ENCODE data around the gene CES4A. TPM values are rescaled to one million over a fixed set of nuclear protein-coding genes. Genes with fewer than 3 reads are reported as not detected.
A peak's percentile ranks its signal among the peaks of the same experiment; 100 is the strongest.
"Not testable (repeated sequence)": the region's sequence is repeated elsewhere in the genome, so short reads cannot be mapped to it uniquely, and the experiment has no call there.

CES4A gene
- total and polyA plus RNA-seq, 5 donors = 10.3 to 21.5 (median 11.6) TPM

GRCh38 chr16:66972983-66973382, 15.4 kb upstream of the CES4A start:
- WGBS = 58% methylated on average over 9 of the region's 9 CpGs

GRCh38 chr16:66973716-66974115, 14.7 kb upstream of the CES4A start:
- intact Hi-C loops (cut with DNase I) = no loop called here
- 77% methylated on average over 6 of the region's 6 CpGs for WGBS
- Histone ChIP-seq H3K27ac (ENCODE audit: low read length) (no peak overlapping the region), H3K4me3 (ENCODE audit: low read length) (no peak overlapping the region), H3K27me3 (ENCODE audit: control insufficient read depth, insufficient read depth) (no peaks in the 10 kb centered on the region), H3K4me1 (ENCODE audit: control insufficient read depth, insufficient read depth, low read length) (no peaks in the 10 kb centered on the region), H3K9me3 (ENCODE audit: control insufficient read depth, low read length) (no peaks in the 10 kb centered on the region)
- DNase-seq = no peak
- no peak for ATAC-seq

More at GRCh38 chr16:66972983-66973382, 15.4 kb upstream of the CES4A start:
- ATAC-seq (no peak), DNase-seq (peak in 1 of 3 donors; percentile 16)
- intact Hi-C loops (cut with DNase I) = no loop called here
- Histone ChIP-seq H3K4me1 (ENCODE audit: control insufficient read depth, insufficient read depth, low read length) (no peaks in the 10 kb centered on the region), H3K27me3 (ENCODE audit: control insufficient read depth, insufficient read depth) (no peaks in the 10 kb centered on the region), H3K4me3 (ENCODE audit: low read length) (no peak overlapping the region), H3K9me3 (ENCODE audit: control insufficient read depth, low read length) (no peaks in the 10 kb centered on the region), H3K27ac (ENCODE audit: low read length) (no peak overlapping the region)

GRCh38 chr16:66974156-66974931, 14.0 kb upstream of the CES4A start:
- DNase-seq; intact Hi-C loops (cut with DNase I); H3K4me1 ChIP-seq (ENCODE audit: control insufficient read depth, insufficient read depth, low read length); ATAC-seq; H3K27me3 ChIP-seq (ENCODE audit: control insufficient read depth, insufficient read depth); H3K4me3 ChIP-seq (ENCODE audit: low read length); H3K9me3 ChIP-seq (ENCODE audit: control insufficient read depth, low read length); H3K27ac ChIP-seq (ENCODE audit: low read length): not testable (repeated sequence)
- WGBS = 88% methylated on average over 32 of the region's 32 CpGs

GRCh38 chr16:66974932-66975246, 13.5 kb upstream of the CES4A start:
- DNase-seq; H3K4me3 ChIP-seq (ENCODE audit: low read length); H3K9me3 ChIP-seq (ENCODE audit: control insufficient read depth, low read length); H3K27me3 ChIP-seq (ENCODE audit: control insufficient read depth, insufficient read depth); H3K4me1 ChIP-seq (ENCODE audit: control insufficient read depth, insufficient read depth, low read length); ATAC-seq; H3K27ac ChIP-seq (ENCODE audit: low read length): not testable (repeated sequence)
- intact Hi-C loops (cut with DNase I) = loop anchor here in 1 of 4 donors (5.0 kb wide), 1 partner anchor 182 kb away; the partner anchor contains the start of genes FBXL8 and TRADD
- 67% methylated on average over 11 of the region's 11 CpGs for WGBS

- Histone ChIP-seq H3K27me3 (ENCODE audit: control insufficient read depth, insufficient read depth) (no peaks in the 10 kb centered on the region), H3K4me3 (ENCODE audit: low read length) (no peak overlapping the region), H3K27ac (ENCODE audit: low read length) (no peak overlapping the region), H3K4me1 (ENCODE audit: control insufficient read depth, insufficient read depth, low read length) (no peaks in the 10 kb centered on the region), H3K9me3 (ENCODE audit: control insufficient read depth, low read length) (no peaks in the 10 kb centered on the region)
- WGBS = 85% methylated on average over 14 of the region's 14 CpGs
- DNase-seq (no peak), ATAC-seq (no peak)
- intact Hi-C loops (cut with DNase I) = loop anchor here in 1 of 4 donors (5.0 kb wide), 1 partner anchor 182 kb away; the partner anchor contains the start of genes FBXL8 and TRADD
Measured at GRCh38 chr16:66975302-66975893, 13.0 kb upstream of the CES4A start.

- no peaks in the 10 kb centered on the region for H3K4me1 ChIP-seq (ENCODE audit: control insufficient read depth, insufficient read depth, low read length)
- intact Hi-C loops (cut with DNase I) = loop anchor here (2.0 to 5.0 kb wide), 4 partner anchors 174 to 181 kb away; partner anchors contain the start of genes B3GNT9 (in 1 of the 4), FBXL8 (in 1 of the 4) and TRADD (in 1 of the 4)
- no peak overlapping the region for H3K4me3 ChIP-seq (ENCODE audit: low read length)
- ATAC-seq = no peak
- H3K27ac ChIP-seq (ENCODE audit: low read length) = no peak overlapping the region
- no peaks in the 10 kb centered on the region for H3K27me3 ChIP-seq (ENCODE audit: control insufficient read depth, insufficient read depth)
- 62% methylated on average over 13 of the region's 13 CpGs for WGBS
- H3K9me3 ChIP-seq (ENCODE audit: control insufficient read depth, low read length) = no peaks in the 10 kb centered on the region
- DNase-seq = no peak
Measured at GRCh38 chr16:66976746-66977145, 11.6 kb upstream of the CES4A start.

GRCh38 chr16:66977341-66978113, 10.9 kb upstream of the CES4A start:
- no peak overlapping the region for H3K27ac ChIP-seq (ENCODE audit: low read length)
- intact Hi-C loops (cut with DNase I) = loop anchor here (2.0 to 5.0 kb wide), 4 partner anchors 173 to 180 kb away; partner anchors contain the start of genes B3GNT9 (in 1 of the 4), FBXL8 (in 1 of the 4) and TRADD (in 1 of the 4)
- DNase-seq = peak; percentile 88 to 96 (median 95)
- H3K4me3 ChIP-seq (ENCODE audit: low read length) = no peak overlapping the region
- WGBS = 29% methylated on average over 15 of the region's 15 CpGs
- no peaks in the 10 kb centered on the region for H3K9me3 ChIP-seq (ENCODE audit: control insufficient read depth, low read length)
- peak; percentile 93 to 95 for ATAC-seq
- no peaks in the 10 kb centered on the region for H3K4me1 ChIP-seq (ENCODE audit: control insufficient read depth, insufficient read depth, low read length)
- H3K27me3 ChIP-seq (ENCODE audit: control insufficient read depth, insufficient read depth) = no peaks in the 10 kb centered on the region

GRCh38 chr16:66979011-66979717, 9.2 kb upstream of the CES4A start:
- peak; percentile 74 to 76 for ATAC-seq
- intact Hi-C loops (cut with DNase I) = loop anchor here in 1 of 4 donors (5.0 kb wide), 1 partner anchor 178 kb away; the partner anchor contains the start of genes FBXL8 and TRADD
- H3K27ac ChIP-seq (ENCODE audit: low read length) = no peak overlapping the region
- H3K4me3 ChIP-seq (ENCODE audit: low read length) = no peak overlapping the region
- H3K9me3 ChIP-seq (ENCODE audit: control insufficient read depth, low read length) = no peaks in the 10 kb centered on the region
- DNase-seq = peak; percentile 70 to 82 (median 71)
- H3K4me1 ChIP-seq (ENCODE audit: control insufficient read depth, insufficient read depth, low read length) = no peaks in the 10 kb centered on the region
- 63% methylated on average over 16 of the region's 16 CpGs for WGBS
- H3K27me3 ChIP-seq (ENCODE audit: control insufficient read depth, insufficient read depth) = no peaks in the 10 kb centered on the region

GRCh38 chr16:66983033-66983432, 5.4 kb upstream of the CES4A start:
- WGBS = 94% methylated on average over 9 of the region's 9 CpGs

GRCh38 chr16:66984892-66985311, 3.5 kb upstream of the CES4A start:
- ATAC-seq = no peak
- intact Hi-C loops (cut with DNase I) = no loop called here

More at GRCh38 chr16:66983033-66983432, 5.4 kb upstream of the CES4A start:
- H3K4me1 ChIP-seq (ENCODE audit: control insufficient read depth, insufficient read depth, low read length) = no peaks in the 10 kb centered on the region
- H3K27me3 ChIP-seq (ENCODE audit: control insufficient read depth, insufficient read depth) = no peaks in the 10 kb centered on the region
- intact Hi-C loops (cut with DNase I) = no loop called here
- ATAC-seq (no peak), DNase-seq (no peak)
- H3K4me3 ChIP-seq (ENCODE audit: low read length) = no peak overlapping the region
- no peaks in the 10 kb centered on the region for H3K9me3 ChIP-seq (ENCODE audit: control insufficient read depth, low read length)
- H3K27ac ChIP-seq (ENCODE audit: low read length) = no peak overlapping the region

More at GRCh38 chr16:66984892-66985311, 3.5 kb upstream of the CES4A start:
- Histone ChIP-seq H3K4me1 (ENCODE audit: control insufficient read depth, insufficient read depth, low read length) (no peaks in the 10 kb centered on the region), H3K4me3 (ENCODE audit: low read length) (no peak overlapping the region), H3K27me3 (ENCODE audit: control insufficient read depth, insufficient read depth) (no peaks in the 10 kb centered on the region), H3K27ac (ENCODE audit: low read length) (no peak overlapping the region), H3K9me3 (ENCODE audit: control insufficient read depth, low read length) (no peaks in the 10 kb centered on the region)
- 94% methylated on average over 4 of the region's 4 CpGs for WGBS
- DNase-seq = no peak

Data from right cardiac atrium (tissue), 5 donors.